Activated B cell treated with CpG ODN at 0.5 μM for 24 hours (primary cell): ENCODE data around the gene DAGLA. TPM values are rescaled to one million over a fixed set of nuclear protein-coding genes. Genes with fewer than 3 reads are reported as not detected.

Source experiments
- ATAC-seq: fragments of 200-7000 bp; cut with Tn5 transposase; one replicate; pipeline ENCODE4 v1.10.0; 2021; ENCODE audit warnings: low read depth, mild to moderate bottlenecking, moderate library complexity
- CTCF ChIA-PET: fragments of 350-600 bp; sonication (Branson Sonifier 250); formaldehyde crosslinking; loops from one replicate; lab custom pipeline; 2021; ENCODE audit warnings: antibody characterized with exemption; lab: Charles Lee
- POLR2A ChIA-PET: fragments of 350-600 bp; sonication (Branson Sonifier 250); formaldehyde crosslinking; loops from one replicate; lab custom pipeline; 2021; ENCODE audit warnings: antibody characterized with exemption; lab: Charles Lee
- DNase-seq: peaks from one replicate; pipeline ENCODE4 v3.0.0; 2022
- H3K27ac Mint-ChIP-seq: one replicate; pipeline ENCODE4 v1.8.0; 2020; ENCODE audit warnings: mixed read lengths
- H3K27me3 Mint-ChIP-seq: one replicate; pipeline ENCODE4 v1.8.0; 2021; ENCODE audit warnings: mixed read lengths
- H3K36me3 Mint-ChIP-seq: one replicate; pipeline ENCODE4 v1.8.0; 2021; ENCODE audit warnings: low read depth, mixed read lengths
- H3K4me1 Mint-ChIP-seq: one replicate; pipeline ENCODE4 v1.8.0; 2021; ENCODE audit warnings: mixed read lengths
- H3K4me3 Mint-ChIP-seq: one replicate; pipeline ENCODE4 v1.8.0; 2020; ENCODE audit warnings: mild to moderate bottlenecking, mixed read lengths
- H3K9me3 Mint-ChIP-seq: one replicate; pipeline ENCODE4 v1.8.0; 2020; ENCODE audit warnings: mixed read lengths
- intact Hi-C: fragments of 100-400 bp; cut with micrococcal nuclease; formaldehyde crosslinking; loops from one replicate; pipeline ENCODE4 v1.15.1; 2024
- total RNA-seq: library from RNA; stranded (reverse); gene quantifications from 2 replicates; pipeline ENCODE4 v1.2.3, GENCODE V29; 2022
- TF ChIP-seq, protein P1 (sequence below): fragments of 200-600 bp; IDR thresholded peaks from one replicate; pipeline ENCODE4 v1.8.0; 2022; ENCODE audit warnings: antibody characterized with exemption, mild to moderate bottlenecking

The DAGLA gene
- total RNA-seq, 1 donor from 2014 or later: not detected

DNA sequence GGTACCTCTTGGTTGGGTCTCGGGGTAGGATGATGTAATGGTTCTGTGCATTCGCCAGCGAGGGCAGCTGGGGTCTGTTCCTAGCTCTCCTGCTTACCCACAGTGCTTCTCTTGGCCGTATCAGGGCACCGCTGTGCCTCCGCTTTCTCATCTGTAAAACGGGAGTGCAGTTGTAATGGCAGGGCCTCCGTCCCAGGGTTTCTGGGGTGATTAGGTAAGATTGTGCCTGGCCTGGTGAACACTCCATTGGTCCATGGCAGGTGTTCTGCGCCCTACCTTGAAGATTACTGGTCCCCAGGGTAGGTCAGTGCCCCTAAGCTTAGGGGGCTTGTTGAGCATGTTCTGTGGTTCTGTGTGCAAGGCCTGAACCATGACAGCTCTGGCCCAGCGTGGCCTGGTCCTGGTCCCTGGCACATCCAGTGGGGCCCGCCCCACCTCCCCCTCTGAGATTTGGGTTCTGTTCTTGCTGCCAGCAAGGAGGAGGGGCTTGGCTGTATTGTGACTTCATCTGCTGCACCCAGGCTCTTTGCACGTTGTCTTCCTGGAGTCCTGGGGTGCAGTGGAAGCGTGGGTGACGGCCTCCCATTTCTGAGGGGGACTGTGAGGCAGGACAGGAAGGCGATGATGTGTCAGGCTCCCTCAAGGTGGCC is 77.1 kb downstream of the DAGLA start:
- Mint-ChIP-seq H3K27me3 (peaks cover 19% of the 10 kb centered on the region), H3K27ac (no peak overlapping the region), H3K36me3 (no peaks in the 10 kb centered on the region), H3K9me3 (no peaks in the 10 kb centered on the region), H3K4me1 (peaks cover 17% of the 10 kb centered on the region), H3K4me3 (no peak overlapping the region)
- intact Hi-C loops: no loop called here
- CTCF ChIA-PET: no interaction called here
- DNase-seq: no peak
- ATAC-seq: no peak
- TF ChIP-seq, protein P1, sequence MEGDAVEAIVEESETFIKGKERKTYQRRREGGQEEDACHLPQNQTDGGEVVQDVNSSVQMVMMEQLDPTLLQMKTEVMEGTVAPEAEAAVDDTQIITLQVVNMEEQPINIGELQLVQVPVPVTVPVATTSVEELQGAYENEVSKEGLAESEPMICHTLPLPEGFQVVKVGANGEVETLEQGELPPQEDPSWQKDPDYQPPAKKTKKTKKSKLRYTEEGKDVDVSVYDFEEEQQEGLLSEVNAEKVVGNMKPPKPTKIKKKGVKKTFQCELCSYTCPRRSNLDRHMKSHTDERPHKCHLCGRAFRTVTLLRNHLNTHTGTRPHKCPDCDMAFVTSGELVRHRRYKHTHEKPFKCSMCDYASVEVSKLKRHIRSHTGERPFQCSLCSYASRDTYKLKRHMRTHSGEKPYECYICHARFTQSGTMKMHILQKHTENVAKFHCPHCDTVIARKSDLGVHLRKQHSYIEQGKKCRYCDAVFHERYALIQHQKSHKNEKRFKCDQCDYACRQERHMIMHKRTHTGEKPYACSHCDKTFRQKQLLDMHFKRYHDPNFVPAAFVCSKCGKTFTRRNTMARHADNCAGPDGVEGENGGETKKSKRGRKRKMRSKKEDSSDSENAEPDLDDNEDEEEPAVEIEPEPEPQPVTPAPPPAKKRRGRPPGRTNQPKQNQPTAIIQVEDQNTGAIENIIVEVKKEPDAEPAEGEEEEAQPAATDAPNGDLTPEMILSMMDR: no peak
- POLR2A ChIA-PET: interaction anchor here (1.6 kb wide), 1 partner anchor 35 kb away, joined by 4 read pairs; the partner anchor contains the start of genes FEN1 and TMEM258

DNA sequence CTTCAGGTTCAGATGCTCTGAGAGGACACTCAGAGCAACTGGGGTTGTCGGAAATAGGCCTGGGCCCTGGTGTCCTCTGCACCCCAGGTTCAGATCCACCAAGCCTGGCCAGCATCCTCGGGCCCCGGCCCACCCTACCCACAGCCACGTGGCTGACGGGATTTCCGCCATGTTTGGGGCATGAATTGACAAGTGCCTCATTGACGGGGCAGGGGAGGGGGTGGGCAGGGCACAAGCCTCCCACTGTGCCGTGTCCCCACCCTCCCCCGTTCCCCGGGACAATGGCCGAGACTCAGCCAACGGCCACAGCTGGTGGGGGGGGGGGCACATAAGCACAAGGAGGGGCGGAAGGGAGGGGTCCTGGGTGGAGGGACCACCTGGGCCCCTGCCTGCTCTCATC is 80.8 kb downstream of the DAGLA start:
- TF ChIP-seq, protein P1: no peak
- Mint-ChIP-seq H3K4me3 (no peak overlapping the region), H3K36me3 (no peaks in the 10 kb centered on the region), H3K9me3 (no peaks in the 10 kb centered on the region), H3K27me3 (peaks cover 7% of the 10 kb centered on the region), H3K4me1 (peaks cover 12% of the 10 kb centered on the region), H3K27ac (no peak overlapping the region)
- ChIA-PET POLR2A (no interaction called here), CTCF (no interaction called here)
- DNase-seq (no peak), ATAC-seq (no peak)
- intact Hi-C loops: no loop called here

DNA sequence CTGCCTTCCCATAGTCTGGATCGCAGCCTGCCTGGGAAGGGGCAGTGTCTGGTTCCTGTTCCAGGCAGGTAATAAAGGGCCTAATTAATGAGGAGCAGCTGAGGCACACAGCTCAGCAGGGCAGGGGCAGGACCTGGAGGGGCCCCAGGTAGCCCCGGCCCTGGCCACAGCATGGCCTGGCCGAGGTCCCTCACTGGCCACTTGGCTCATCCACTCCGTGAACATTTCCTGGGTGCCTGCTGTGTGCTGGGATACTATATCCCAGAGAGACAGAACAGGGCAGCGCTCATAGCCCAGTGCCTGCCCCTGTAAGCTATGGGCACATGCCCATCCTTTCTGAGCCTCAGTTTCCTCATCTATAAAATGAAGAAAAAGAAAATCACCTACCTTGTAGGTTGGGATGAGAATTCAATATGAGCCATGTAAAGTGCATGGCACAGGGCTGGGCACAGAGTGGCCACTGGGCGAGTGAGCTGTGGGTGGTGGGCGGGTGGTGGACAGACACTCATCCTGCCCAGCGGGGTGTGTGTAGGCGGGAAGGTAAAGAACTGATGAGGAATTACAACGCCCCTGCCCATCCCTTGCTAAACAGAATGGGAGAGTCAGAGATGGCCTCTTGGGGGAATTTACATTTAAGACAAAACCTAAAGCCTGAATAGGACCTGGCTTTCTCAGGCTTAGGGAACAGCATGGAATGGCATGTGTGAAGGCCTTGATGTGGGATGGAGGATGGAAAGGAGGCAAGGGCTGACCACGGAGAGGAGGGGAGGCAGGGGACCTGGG is 81.4 kb downstream of the DAGLA start:
- POLR2A ChIA-PET: no interaction called here
- intact Hi-C loops: no loop called here
- Mint-ChIP-seq H3K4me3 (no peak overlapping the region), H3K27me3 (peaks cover 7% of the 10 kb centered on the region), H3K9me3 (no peaks in the 10 kb centered on the region), H3K36me3 (no peaks in the 10 kb centered on the region), H3K27ac (no peak overlapping the region), H3K4me1 (peaks cover 5% of the 10 kb centered on the region)
- CTCF ChIA-PET: no interaction called here
- DNase-seq (no peak), ATAC-seq (no peak)
- TF ChIP-seq, protein P1: no peak

DNA sequence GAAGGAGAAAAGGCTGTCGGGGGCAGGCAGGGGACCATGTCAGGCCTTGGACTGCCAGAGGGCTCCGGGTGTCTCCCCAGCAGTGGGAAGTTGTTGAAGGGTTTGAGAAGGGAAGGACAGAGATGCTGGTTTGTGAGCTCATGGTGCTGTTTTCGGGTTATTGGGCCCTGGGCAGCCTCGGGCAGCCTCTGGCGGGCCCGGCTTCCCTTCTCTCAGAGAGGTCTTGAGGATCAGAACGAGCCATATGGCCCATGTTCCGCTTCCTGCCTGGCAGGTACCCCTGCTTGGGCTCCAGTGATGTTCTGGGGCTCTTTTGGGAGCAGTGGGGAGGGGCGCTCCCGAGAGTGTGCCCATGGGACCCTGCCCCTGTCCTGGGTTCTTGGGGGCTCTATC is 82.0 kb downstream of the DAGLA start:
- H3K27ac Mint-ChIP-seq: no peak overlapping the region
- ChIA-PET CTCF (no interaction called here), POLR2A (no interaction called here)
- TF ChIP-seq, protein P1: no peak
- ATAC-seq: no peak
- no peaks in the 10 kb centered on the region for H3K9me3 Mint-ChIP-seq
- peaks cover 7% of the 10 kb centered on the region for H3K27me3 Mint-ChIP-seq
- no peak overlapping the region for H3K4me3 Mint-ChIP-seq
- intact Hi-C loops: no loop called here
- H3K36me3 Mint-ChIP-seq: no peaks in the 10 kb centered on the region
- peaks cover under 1% of the 10 kb centered on the region for H3K4me1 Mint-ChIP-seq
- no peak for DNase-seq

DNA sequence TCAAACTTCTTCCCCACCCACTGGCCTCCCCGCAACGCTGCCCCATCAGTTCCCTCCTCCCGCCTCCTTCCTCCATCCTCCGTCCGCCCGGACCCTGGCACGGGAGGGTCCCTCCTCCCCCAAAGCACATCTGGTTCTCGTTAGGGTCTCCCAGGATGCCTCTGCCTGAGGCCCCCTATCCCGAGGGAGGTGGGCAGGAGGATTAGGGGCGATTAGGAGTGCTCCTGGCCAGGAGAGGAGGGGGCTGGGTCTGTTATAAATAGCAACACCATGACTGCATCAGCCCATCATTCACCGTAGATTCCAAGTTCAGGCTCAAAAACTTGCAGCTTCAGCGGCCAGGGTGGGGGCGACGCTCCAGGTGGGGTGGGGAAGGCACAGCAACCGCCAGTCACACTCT is 82.6 kb downstream of the DAGLA start:
- H3K27me3 Mint-ChIP-seq: peaks cover 7% of the 10 kb centered on the region
- ATAC-seq (no peak), DNase-seq (no peak)
- TF ChIP-seq, protein P1: no peak
- H3K36me3 Mint-ChIP-seq: no peaks in the 10 kb centered on the region
- ChIA-PET CTCF (no interaction called here), POLR2A (no interaction called here)
- no peaks in the 10 kb centered on the region for H3K9me3 Mint-ChIP-seq
- no peak overlapping the region for H3K27ac Mint-ChIP-seq
- H3K4me1 Mint-ChIP-seq: no peaks in the 10 kb centered on the region
- no peak overlapping the region for H3K4me3 Mint-ChIP-seq
- intact Hi-C loops: no loop called here
